Brain microvascular endothelial cell (primary cell): ENCODE data around the gene ARL13B.
"Not testable (repeated sequence)": the region's sequence is repeated elsewhere in the genome, so short reads cannot be mapped to it uniquely, and the experiment has no call there.

ENCODE experiments used
- DNase-seq: peaks from one replicate; pipeline ENCODE4 v3.0.0-alpha.2; 2020
- H3K27ac ChIP-seq: fragments of 250-450 bp; sonication (Bioruptor Pico); 2 replicates; pipeline ENCODE4 v1.5.1; 2020; ENCODE audit warnings: mild to moderate bottlenecking, moderate library complexity
- H3K27me3 ChIP-seq: fragments of 250-450 bp; sonication (Bioruptor Pico); replicated peaks from 2 replicates; pipeline ENCODE4 v1.5.1; 2020; ENCODE audit warnings: mild to moderate bottlenecking
- H3K36me3 ChIP-seq: fragments of 250-450 bp; sonication (Bioruptor Pico); replicated peaks from 2 replicates; pipeline ENCODE4 v1.5.1; 2020; ENCODE audit warnings: mild to moderate bottlenecking
- H3K4me3 ChIP-seq: 2 replicates; pipeline ENCODE4 v1.5.1; 2011; ENCODE audit warnings: low read depth, mild to moderate bottlenecking, control low read depth, low read length, moderate library complexity
- CTCF ChIP-seq: IDR thresholded peaks from 2 replicates; pipeline ENCODE4 v1.5.1; 2011; ENCODE audit warnings: low read depth, mild to moderate bottlenecking, moderate library complexity, low read length, control low read depth, inconsistent platforms; ENCODE audit errors: missing control alignments
- in situ Hi-C: cut with HindIII; loops from 2 replicates; pipeline ENCODE4 v1.10.0; 2017; ENCODE audit warnings: low sequenced_read_pairs, low pct_ligation_motif_present

ARL13B gene

GRCh38 chr3:94071713-94072284 is 91.8 kb downstream of the ARL13B start:
- H3K36me3 ChIP-seq = no peaks in the 10 kb centered on the region
- H3K27ac ChIP-seq = no peak overlapping the region
- H3K4me3 ChIP-seq = no peak overlapping the region
- no peak for DNase-seq
- no peak for TF ChIP-seq CTCF
- in situ Hi-C loops = no loop called here
- no peaks in the 10 kb centered on the region for H3K27me3 ChIP-seq

GRCh38 chr3:94076055-94076454 is 96.1 kb downstream of the ARL13B start:
- in situ Hi-C loops = no loop called here
- TF ChIP-seq CTCF = no peak
- peak; percentile 42 for DNase-seq
- no peaks in the 10 kb centered on the region for H3K27me3 ChIP-seq
- no peak overlapping the region for H3K4me3 ChIP-seq
- H3K36me3 ChIP-seq = no peaks in the 10 kb centered on the region
- no peak overlapping the region for H3K27ac ChIP-seq

GRCh38 chr3:94080552-94080951 is 100.6 kb downstream of the ARL13B start:
- H3K36me3 ChIP-seq, H3K4me3 ChIP-seq, in situ Hi-C loops, H3K27ac ChIP-seq, DNase-seq, H3K27me3 ChIP-seq: not testable (repeated sequence)

GRCh38 chr3:94081884-94082283 is 101.9 kb downstream of the ARL13B start:
- Histone ChIP-seq H3K27ac (no peak overlapping the region), H3K27me3 (no peaks in the 10 kb centered on the region), H3K4me3 (no peak overlapping the region), H3K36me3 (no peaks in the 10 kb centered on the region)
- no peak for TF ChIP-seq CTCF
- DNase-seq = no peak
- in situ Hi-C loops = no loop called here

- no peak overlapping the region for H3K4me3 ChIP-seq
- no peaks in the 10 kb centered on the region for H3K27me3 ChIP-seq
- H3K27ac ChIP-seq = no peak overlapping the region
- DNase-seq = no peak
- no peak for TF ChIP-seq CTCF
- in situ Hi-C loops = no loop called here
- H3K36me3 ChIP-seq = no peaks in the 10 kb centered on the region
These were observed 102.5 kb downstream of the ARL13B start for GRCh38 chr3:94082391-94082937.

- Histone ChIP-seq H3K27me3 (no peaks in the 10 kb centered on the region), H3K27ac (no peak overlapping the region), H3K36me3 (no peaks in the 10 kb centered on the region), H3K4me3 (no peak overlapping the region)
- TF ChIP-seq CTCF = no peak
- in situ Hi-C loops = no loop called here
- DNase-seq = no peak
These were observed 103.3 kb downstream of the ARL13B start for GRCh38 chr3:94083261-94083660.
